Endothelial cell of umbilical vein (primary cell): ENCODE measurements around the gene PDHB.

Experiments used
- CTCF ChIP-seq, 2 donors: IDR thresholded peaks; 1 replicate in 1 of 2; 2 replicates in 1 of 2; pipeline ENCODE4 v1.5.1; 2011; ENCODE audit warnings: low read length in 2 of 2, mild to moderate bottlenecking in 2 of 2, moderate library complexity in 2 of 2, control low read depth in 1 of 2, inconsistent platforms in 1 of 2, low read depth in 1 of 2; ENCODE audit not compliant: insufficient read depth in 1 of 2; ENCODE audit errors: extremely low read depth in 1 of 2
- MYC ChIP-seq: IDR thresholded peaks from one replicate; pipeline ENCODE4 v1.6.1; 2011; ENCODE audit warnings: mild to moderate bottlenecking, low read depth, low read length
- POLR2A ChIP-seq: IDR thresholded peaks from 2 replicates; pipeline ENCODE4 v1.6.1; 2012; ENCODE audit warnings: low read depth, mild to moderate bottlenecking, control low read depth, low read length
- POLR2AphosphoS5 ChIP-seq: IDR thresholded peaks from 2 replicates; pipeline ENCODE4 v1.6.1; 2012; ENCODE audit warnings: low read depth, mild to moderate bottlenecking, control low read depth, low read length, moderate library complexity; ENCODE audit not compliant: insufficient read depth

- TF ChIP-seq POLR2A (no peak), MYC (no peak), CTCF (IDR thresholded peaks at IDR 0.05; ENCODE audit: extremely low read depth in 1 of 2, insufficient read depth in 1 of 2, low read depth in 1 of 2, low read length in 2 of 2) (no peak), POLR2AphosphoS5 (no peak)
Measured at GRCh38 chr3:58384381-58385090, 49.1 kb downstream of the PDHB start.
